Esophagus muscularis mucosa (tissue), 4 donors: ENCODE results near the gene INPP5A. TPM values are rescaled to one million over a fixed set of nuclear protein-coding genes. Genes with fewer than 3 reads are reported as not detected.

ENCODE experiments used
- DNase-seq: peaks from one replicate; pipeline ENCODE4 v3.0.0-alpha.2; 2017; ENCODE audit errors: extremely low spot score
- H3K27ac ChIP-seq, 4 donors: fragments of 200-600 bp; sonication (generic); replicated peaks in 1 of 4; 1 replicate in 3 of 4; 2 replicates in 1 of 4; pipeline ENCODE4 v1.5.1; 2016 to 2019; ENCODE audit warnings: mild to moderate bottlenecking in 1 of 4
- H3K27me3 ChIP-seq, 4 donors: fragments of 200-600 bp; sonication (generic); one replicate each; pipeline versions ENCODE4 v1.5.1 to v1.6.0; 2016 to 2019
- H3K36me3 ChIP-seq, 4 donors: fragments of 200-600 bp; sonication (generic); one replicate each; pipeline ENCODE4 v1.5.1; 2016 to 2019
- H3K4me1 ChIP-seq, 4 donors: fragments of 200-600 bp; sonication (generic); one replicate each; pipeline ENCODE4 v1.5.1; 2016 to 2019
- H3K4me3 ChIP-seq, 4 donors: fragments of 200-600 bp; sonication (generic); 1 replicate in 2 of 4; 2 replicates in 2 of 4; pipeline ENCODE4 v1.5.1; 2016 to 2019; ENCODE audit warnings: mild to moderate bottlenecking in 4 of 4, moderate library complexity in 1 of 4
- H3K9me3 ChIP-seq, 4 donors: fragments of 200-600 bp; sonication (generic); 1 replicate in 3 of 4; 2 replicates in 1 of 4; pipeline ENCODE4 v1.5.1; 2016 to 2019
- EP300 ChIP-seq: sonication (generic); formaldehyde crosslinking; IDR thresholded peaks from one replicate; pipeline ENCODE4 v1.6.1; 2017; ENCODE audit warnings: antibody characterized with exemption
- POLR2A ChIP-seq: fragments of 450-650 bp; IDR thresholded peaks from one replicate; pipeline ENCODE4 v1.6.1; 2017; ENCODE audit warnings: antibody characterized with exemption, moderate library complexity, mild to moderate bottlenecking, low read depth
- POLR2AphosphoS5 ChIP-seq, 2 donors: sonication (generic); formaldehyde crosslinking; IDR thresholded peaks; one replicate each; pipeline ENCODE4 v1.6.1; 2017; ENCODE audit warnings: antibody characterized with exemption in 2 of 2
- WGBS: methylation state at CpG from one replicate; pipeline ENCODE4 v1.1.5; 2018; 5-methylcytosine and 5-hydroxymethylcytosine counted together
- intact Hi-C: fragments of 100-400 bp; cut with DNase I; formaldehyde crosslinking; loops from one replicate; pipeline ENCODE4 v1.15.1; 2023
- total RNA-seq, 4 donors: library from RNA; depleted of rRNA; stranded (reverse); fragments of >200 nt; gene quantifications; one replicate each; pipeline versions ENCODE4 v1.1.0 to v1.2.1, GENCODE V29; 2016
- TF ChIP-seq, protein P1 (sequence below), 3 experiments: fragments of 200-600 bp in 2 of 3; fragments of 450-650 bp in 1 of 3; sonication (generic) in 2 of 3; IDR thresholded peaks; one replicate each; pipeline ENCODE4 v1.5.1; 2017 to 2019; ENCODE audit warnings: antibody characterized with exemption in 3 of 3, mild to moderate bottlenecking in 2 of 3, moderate library complexity in 1 of 3

Gene INPP5A
- total RNA-seq, 4 donors from 2014 or later: 234 to 301 (median 245) TPM

DNA sequence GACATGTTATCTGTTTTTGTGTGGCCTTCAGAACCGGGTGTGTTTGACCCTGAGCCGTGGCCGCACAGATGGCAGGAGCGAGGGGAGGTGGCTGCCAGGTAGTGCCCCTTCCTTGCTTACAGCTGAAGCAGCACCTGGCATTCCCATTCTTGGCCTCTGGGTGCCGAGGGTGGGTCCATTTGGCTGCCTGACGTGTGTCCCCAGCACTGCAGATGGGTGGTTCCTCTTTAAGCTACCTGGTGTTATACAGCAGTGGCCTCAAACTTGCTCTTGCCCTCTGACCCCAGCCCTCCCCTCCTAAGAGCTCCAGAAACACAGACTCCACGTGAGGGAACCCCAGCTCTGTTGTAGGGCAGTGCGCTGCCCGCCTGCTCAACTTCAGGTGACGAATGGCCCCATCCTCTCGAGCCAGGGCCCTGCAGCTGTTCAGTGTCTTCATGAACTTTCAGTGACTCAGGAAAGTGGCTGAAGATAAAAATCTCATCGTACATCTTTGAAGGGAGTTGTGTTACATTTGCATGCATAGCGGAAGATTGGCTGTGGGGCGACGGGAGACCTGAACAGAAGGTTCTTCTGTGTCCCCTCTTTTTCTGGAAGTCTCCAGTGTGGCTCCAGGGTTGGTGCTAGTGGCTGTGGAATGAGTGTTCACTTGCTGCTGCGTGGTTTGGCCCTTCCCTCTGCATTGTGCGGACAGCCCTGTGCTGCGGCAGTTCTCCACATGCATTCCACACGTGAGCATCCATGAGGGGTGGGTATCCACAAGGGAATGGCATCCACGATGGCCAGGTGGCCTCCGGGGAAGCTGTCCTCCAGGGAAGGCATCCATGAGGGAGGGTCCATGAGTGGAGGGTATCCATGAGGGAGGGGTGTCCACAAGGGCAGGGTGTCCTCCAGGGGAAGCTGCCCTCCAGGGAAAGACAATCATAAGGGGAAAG is 91.6 kb downstream of the INPP5A start:
- H3K36me3 ChIP-seq: no peaks in the 10 kb centered on the region
- peak overlapping the region; percentile 92 to 98 (median 96) for H3K27ac ChIP-seq
- peaks cover 83 to 100% (median 99%) of the 10 kb centered on the region in 4 donors for H3K4me1 ChIP-seq
- peak; percentile 39 to 44 for TF ChIP-seq POLR2AphosphoS5 (IDR thresholded peaks at IDR 0.05)
- TF ChIP-seq, protein P1, sequence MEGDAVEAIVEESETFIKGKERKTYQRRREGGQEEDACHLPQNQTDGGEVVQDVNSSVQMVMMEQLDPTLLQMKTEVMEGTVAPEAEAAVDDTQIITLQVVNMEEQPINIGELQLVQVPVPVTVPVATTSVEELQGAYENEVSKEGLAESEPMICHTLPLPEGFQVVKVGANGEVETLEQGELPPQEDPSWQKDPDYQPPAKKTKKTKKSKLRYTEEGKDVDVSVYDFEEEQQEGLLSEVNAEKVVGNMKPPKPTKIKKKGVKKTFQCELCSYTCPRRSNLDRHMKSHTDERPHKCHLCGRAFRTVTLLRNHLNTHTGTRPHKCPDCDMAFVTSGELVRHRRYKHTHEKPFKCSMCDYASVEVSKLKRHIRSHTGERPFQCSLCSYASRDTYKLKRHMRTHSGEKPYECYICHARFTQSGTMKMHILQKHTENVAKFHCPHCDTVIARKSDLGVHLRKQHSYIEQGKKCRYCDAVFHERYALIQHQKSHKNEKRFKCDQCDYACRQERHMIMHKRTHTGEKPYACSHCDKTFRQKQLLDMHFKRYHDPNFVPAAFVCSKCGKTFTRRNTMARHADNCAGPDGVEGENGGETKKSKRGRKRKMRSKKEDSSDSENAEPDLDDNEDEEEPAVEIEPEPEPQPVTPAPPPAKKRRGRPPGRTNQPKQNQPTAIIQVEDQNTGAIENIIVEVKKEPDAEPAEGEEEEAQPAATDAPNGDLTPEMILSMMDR (IDR thresholded peaks at IDR 0.05): no peak
- DNase-seq: no peak
- 68% methylated on average over 21 of the region's 21 CpGs for WGBS
- no peak overlapping the region for H3K4me3 ChIP-seq
- intact Hi-C loops: no loop called here
- H3K27me3 ChIP-seq: no peaks in the 10 kb centered on the region
- no peaks in the 10 kb centered on the region for H3K9me3 ChIP-seq

DNA sequence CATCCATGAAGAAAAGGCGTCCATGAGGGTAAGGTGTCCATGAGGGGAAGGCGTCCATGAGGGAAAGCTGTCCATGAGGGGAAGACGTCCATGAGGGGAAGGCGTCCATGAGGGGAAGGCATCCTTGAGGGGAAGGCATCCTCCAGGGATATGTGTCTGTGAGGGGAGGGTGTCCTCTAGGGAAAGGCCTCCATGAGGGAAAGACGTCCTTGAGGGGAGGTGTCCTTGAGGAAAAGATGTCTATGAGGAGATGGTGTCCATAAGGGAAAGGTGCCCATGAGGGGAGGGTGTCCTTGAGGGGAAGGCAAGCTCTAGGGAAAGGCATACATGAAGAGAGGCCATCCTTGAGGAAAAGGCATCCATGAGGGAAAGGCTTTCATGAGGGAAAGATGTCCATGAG is 92.6 kb downstream of the INPP5A start:
- TF ChIP-seq POLR2AphosphoS5 (IDR thresholded peaks at IDR 0.05): no peak
- TF ChIP-seq EP300: no peak
- TF ChIP-seq POLR2A: no peak
- TF ChIP-seq, protein P1 (IDR thresholded peaks at IDR 0.05): no peak
- H3K4me1 ChIP-seq: peaks cover 83 to 100% (median 100%) of the 10 kb centered on the region in 4 donors
- H3K4me3 ChIP-seq: no peak overlapping the region
- no peaks in the 10 kb centered on the region for H3K9me3 ChIP-seq
- no peak for DNase-seq
- 91% methylated on average over 5 of the region's 5 CpGs for WGBS
- H3K27me3 ChIP-seq: no peaks in the 10 kb centered on the region
- intact Hi-C loops: loop anchor here (5.0 kb wide), 2 partner anchors 38 to 113 kb away; no protein-coding TSS in a partner anchor
- H3K27ac ChIP-seq: peak overlapping the region; percentile 92 to 98 (median 96)
- no peaks in the 10 kb centered on the region for H3K36me3 ChIP-seq

DNA sequence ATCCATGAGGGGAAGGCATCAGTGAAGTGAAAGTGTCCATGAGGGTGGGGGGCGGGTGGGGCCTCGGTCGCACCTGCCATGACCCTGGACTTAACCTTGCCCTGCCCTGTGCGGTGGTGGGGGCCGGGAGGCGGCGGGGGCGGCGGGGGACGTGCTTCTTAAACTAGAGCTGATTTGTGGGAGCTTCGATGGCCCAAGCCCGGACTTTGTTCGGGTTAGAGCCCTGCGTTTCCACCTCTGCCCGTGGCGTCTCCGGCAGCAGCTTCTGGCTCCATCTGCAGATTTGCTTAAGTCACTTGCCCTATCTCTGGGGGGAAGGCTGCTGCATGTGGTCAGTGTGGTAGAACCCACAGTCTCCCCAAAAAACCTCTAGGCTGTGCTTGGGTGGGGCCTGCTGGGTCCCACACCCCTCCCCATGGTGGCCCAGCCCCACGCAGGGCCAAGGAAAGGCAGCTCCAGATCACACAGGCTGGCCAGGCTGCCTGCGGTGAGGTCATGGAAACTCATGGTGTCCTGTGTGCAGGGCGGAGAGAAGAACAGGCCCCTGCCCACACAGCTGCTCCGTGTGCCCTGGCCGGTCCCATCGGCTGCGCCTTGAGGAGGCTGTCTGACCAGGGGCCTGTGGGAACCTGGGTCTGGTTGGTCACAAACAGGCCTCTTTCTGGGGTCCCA is 93.2 kb downstream of the INPP5A start:
- no peak for TF ChIP-seq EP300
- TF ChIP-seq POLR2AphosphoS5 (IDR thresholded peaks at IDR 0.05): peak; percentile 63 to 86
- TF ChIP-seq, protein P1 (IDR thresholded peaks at IDR 0.05): no peak
- no peak for TF ChIP-seq POLR2A
- WGBS: 61% methylated on average over 9 of the region's 24 CpGs
- Histone ChIP-seq H3K4me3 (peak overlapping the region in 1 of 4 donors; percentile 6), H3K9me3 (no peaks in the 10 kb centered on the region), H3K27ac (peak overlapping the region; percentile 92 to 98 (median 96)), H3K27me3 (no peaks in the 10 kb centered on the region), H3K4me1 (peaks cover 80 to 100% (median 98%) of the 10 kb centered on the region in 4 donors), H3K36me3 (no peaks in the 10 kb centered on the region)
- intact Hi-C loops: loop anchor here (5.0 kb wide), 2 partner anchors 39 to 114 kb away; no protein-coding TSS in a partner anchor
- no peak for DNase-seq

DNA sequence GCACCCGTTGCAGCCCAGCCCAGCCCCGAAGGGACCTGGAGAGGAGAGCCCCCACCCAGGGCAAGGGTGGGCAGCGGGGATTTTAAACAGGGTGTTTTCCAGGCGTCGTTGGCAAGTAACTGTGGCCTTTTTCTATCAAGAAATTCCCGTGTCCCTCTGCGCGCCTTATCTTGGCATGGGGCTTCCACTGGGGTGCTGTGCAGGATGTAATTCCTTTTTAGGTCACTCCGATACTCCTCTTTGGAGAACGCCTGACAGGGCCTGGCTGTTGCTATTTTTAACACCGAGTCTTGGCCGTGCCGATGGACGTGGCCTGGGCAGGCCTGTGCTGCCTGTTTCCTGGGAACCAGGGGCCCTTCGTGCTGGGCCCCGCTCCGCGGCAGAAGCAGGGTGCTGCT is 93.8 kb downstream of the INPP5A start:
- WGBS: 27% methylated on average over 16 of the region's 18 CpGs
- H3K4me1 ChIP-seq: peaks cover 78 to 100% (median 98%) of the 10 kb centered on the region in 4 donors
- intact Hi-C loops: loop anchor here (5.0 kb wide), 2 partner anchors 39 to 114 kb away; no protein-coding TSS in a partner anchor

More for the DNA sequence above, 93.8 kb downstream of the INPP5A start:
- Histone ChIP-seq H3K4me3 (peak overlapping the region in 1 of 4 donors; percentile 6), H3K9me3 (no peaks in the 10 kb centered on the region), H3K36me3 (no peaks in the 10 kb centered on the region), H3K27me3 (no peaks in the 10 kb centered on the region), H3K27ac (peak overlapping the region; percentile 92 to 98 (median 96))
- no peak for DNase-seq
- TF ChIP-seq POLR2AphosphoS5 (IDR thresholded peaks at IDR 0.05) (peak; percentile 73 to 88), POLR2A (no peak), EP300 (peak; percentile 20)
